HS-27A (cell line): Measurements from ENCODE around the gene MBD3.
"Not testable (repeated sequence)": the region's sequence is repeated elsewhere in the genome, so short reads cannot be mapped to it uniquely, and the experiment has no call there.

Source experiments
- DNase-seq: peaks from one replicate; pipeline ENCODE4 v3.0.0-alpha.2; 2012; ENCODE audit warnings: low read depth, missing footprints

Gene MBD3

GRCh38 chr19:1592755-1593500 is at the start of gene MBD3:
MBD3 (minus strand) TSS chr19:1592865; CDS start chr19:1592631, 234 bp downstream.
- peak; percentile 58 for DNase-seq

GRCh38 chr19:1640893-1641448 is 48.3 kb upstream of the MBD3 start:
- not testable (repeated sequence) for DNase-seq

- no peak for DNase-seq
These were observed 43.9 kb upstream of the MBD3 start for GRCh38 chr19:1636325-1637236.

GRCh38 chr19:1634938-1635243 is 42.2 kb upstream of the MBD3 start:
- DNase-seq = no peak

GRCh38 chr19:1634242-1634937 is 41.7 kb upstream of the MBD3 start:
- DNase-seq = no peak

GRCh38 chr19:1633269-1633826 is 40.7 kb upstream of the MBD3 start:
- no peak for DNase-seq

- DNase-seq = no peak
These were observed 40.0 kb upstream of the MBD3 start for GRCh38 chr19:1632462-1633268.

GRCh38 chr19:1631557-1632100 is 39.0 kb upstream of the MBD3 start:
- no peak for DNase-seq

GRCh38 chr19:1630811-1631210 is 38.1 kb upstream of the MBD3 start:
- DNase-seq = no peak

- DNase-seq = no peak
These were observed 37.3 kb upstream of the MBD3 start for GRCh38 chr19:1630012-1630411.

GRCh38 chr19:1629256-1629808 is 36.7 kb upstream of the MBD3 start:
- DNase-seq = no peak

- no peak for DNase-seq
These were observed 34.5 kb upstream of the MBD3 start for GRCh38 chr19:1627194-1627593.

GRCh38 chr19:1626417-1627010 is 33.8 kb upstream of the MBD3 start:
- no peak for DNase-seq

- no peak for DNase-seq
These were observed 31.8 kb upstream of the MBD3 start for GRCh38 chr19:1624458-1624857.

GRCh38 chr19:1622541-1622940 is 29.9 kb upstream of the MBD3 start:
- DNase-seq = no peak

GRCh38 chr19:1622007-1622406 is 29.3 kb upstream of the MBD3 start:
- DNase-seq = no peak

GRCh38 chr19:1621574-1621973 is 28.9 kb upstream of the MBD3 start:
- DNase-seq = no peak

- DNase-seq = no peak
These were observed 28.4 kb upstream of the MBD3 start for GRCh38 chr19:1621021-1621420.

GRCh38 chr19:1620502-1620901 is 27.8 kb upstream of the MBD3 start:
- DNase-seq = no peak

GRCh38 chr19:1619703-1620102 is 27.0 kb upstream of the MBD3 start:
- DNase-seq = no peak
